Activated B cell treated with CpG ODN at 0.5 μM for 24 hours (primary cell): Measurements from ENCODE around the gene PNLIPRP2. TPM values are rescaled to one million over a fixed set of nuclear protein-coding genes. Genes with fewer than 3 reads are reported as not detected.

Source experiments
- ATAC-seq: fragments of 200-7000 bp; cut with Tn5 transposase; one replicate; pipeline ENCODE4 v1.10.0; 2021; ENCODE audit warnings: low read depth, mild to moderate bottlenecking, moderate library complexity
- CTCF ChIA-PET: fragments of 350-600 bp; sonication (Branson Sonifier 250); formaldehyde crosslinking; loops from one replicate; lab custom pipeline; 2021; ENCODE audit warnings: antibody characterized with exemption; lab: Charles Lee
- POLR2A ChIA-PET: fragments of 350-600 bp; sonication (Branson Sonifier 250); formaldehyde crosslinking; loops from one replicate; lab custom pipeline; 2021; ENCODE audit warnings: antibody characterized with exemption; lab: Charles Lee
- DNase-seq: peaks from one replicate; pipeline ENCODE4 v3.0.0; 2022
- H3K27ac Mint-ChIP-seq: one replicate; pipeline ENCODE4 v1.8.0; 2020; ENCODE audit warnings: mixed read lengths
- H3K27me3 Mint-ChIP-seq: one replicate; pipeline ENCODE4 v1.8.0; 2021; ENCODE audit warnings: mixed read lengths
- H3K36me3 Mint-ChIP-seq: one replicate; pipeline ENCODE4 v1.8.0; 2021; ENCODE audit warnings: low read depth, mixed read lengths
- H3K4me1 Mint-ChIP-seq: one replicate; pipeline ENCODE4 v1.8.0; 2021; ENCODE audit warnings: mixed read lengths
- H3K4me3 Mint-ChIP-seq: one replicate; pipeline ENCODE4 v1.8.0; 2020; ENCODE audit warnings: mild to moderate bottlenecking, mixed read lengths
- H3K9me3 Mint-ChIP-seq: one replicate; pipeline ENCODE4 v1.8.0; 2020; ENCODE audit warnings: mixed read lengths
- CTCF ChIP-seq: fragments of 200-600 bp; IDR thresholded peaks from one replicate; pipeline ENCODE4 v1.8.0; 2022; ENCODE audit warnings: antibody characterized with exemption, mild to moderate bottlenecking
- intact Hi-C: fragments of 100-400 bp; cut with micrococcal nuclease; formaldehyde crosslinking; loops from one replicate; pipeline ENCODE4 v1.15.1; 2024
- total RNA-seq: library from RNA; stranded (reverse); gene quantifications from 2 replicates; pipeline ENCODE4 v1.2.3, GENCODE V29; 2022

The PNLIPRP2 gene
- total RNA-seq, 1 donor from 2014 or later: not detected

- ChIA-PET POLR2A (no interaction called here), CTCF (no interaction called here)
- no peaks in the 10 kb centered on the region for H3K27me3 Mint-ChIP-seq
- H3K9me3 Mint-ChIP-seq: no peaks in the 10 kb centered on the region
- TF ChIP-seq CTCF: no peak
- H3K4me3 Mint-ChIP-seq: no peak overlapping the region
- no peaks in the 10 kb centered on the region for H3K4me1 Mint-ChIP-seq
- ATAC-seq (no peak), DNase-seq (no peak)
- no peak overlapping the region for H3K27ac Mint-ChIP-seq
- intact Hi-C loops: no loop called here
- H3K36me3 Mint-ChIP-seq: no peaks in the 10 kb centered on the region
Measured at GRCh38 chr10:116598329-116598728, 22.4 kb upstream of the PNLIPRP2 start.

- intact Hi-C loops: no loop called here
- Mint-ChIP-seq H3K4me3 (no peak overlapping the region), H3K27me3 (no peaks in the 10 kb centered on the region), H3K36me3 (no peaks in the 10 kb centered on the region), H3K4me1 (no peaks in the 10 kb centered on the region), H3K9me3 (no peaks in the 10 kb centered on the region), H3K27ac (no peak overlapping the region)
- ChIA-PET POLR2A (no interaction called here), CTCF (no interaction called here)
- TF ChIP-seq CTCF: no peak
- ATAC-seq: no peak
- DNase-seq: no peak
Measured at GRCh38 chr10:116599991-116600390, 20.8 kb upstream of the PNLIPRP2 start.

DNA sequence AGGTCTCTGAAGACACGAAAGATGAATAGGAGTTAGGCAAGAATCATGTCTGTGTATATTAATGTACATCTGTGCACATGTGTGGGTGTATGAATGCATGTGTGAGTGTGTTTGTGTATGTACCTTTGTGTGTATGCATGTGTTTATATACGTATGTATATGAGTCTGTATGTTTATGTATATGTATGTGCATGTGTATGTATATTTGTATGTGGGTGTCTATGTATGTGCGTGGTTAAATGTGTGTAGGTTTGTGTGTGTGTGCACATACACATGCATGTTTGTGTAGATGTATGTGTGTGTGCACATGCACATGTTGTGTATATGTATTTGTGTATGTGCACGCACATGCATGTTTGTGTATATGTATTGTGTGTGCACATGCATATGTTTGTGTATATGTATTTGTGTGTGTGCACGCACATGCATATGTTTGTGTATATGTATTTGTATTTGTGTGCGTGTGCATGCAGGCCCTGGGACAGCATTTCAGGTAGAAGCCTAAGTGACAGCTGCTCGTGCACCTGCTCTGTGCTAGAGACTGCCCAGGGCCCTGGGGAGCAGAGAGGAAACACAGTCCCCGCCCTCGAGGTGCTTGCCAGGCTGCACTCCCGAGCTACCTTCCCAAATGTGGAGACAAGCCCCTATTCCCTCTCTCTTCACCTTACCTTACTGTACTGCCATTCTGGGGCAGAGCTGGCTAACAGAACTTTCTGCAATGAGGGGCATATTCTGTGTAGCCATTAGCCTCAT is 17.9 kb upstream of the PNLIPRP2 start:
- Mint-ChIP-seq H3K4me3 (no peak overlapping the region), H3K27me3 (no peaks in the 10 kb centered on the region), H3K4me1 (no peaks in the 10 kb centered on the region), H3K9me3 (no peaks in the 10 kb centered on the region), H3K27ac (no peak overlapping the region), H3K36me3 (no peaks in the 10 kb centered on the region)
- intact Hi-C loops: no loop called here
- ChIA-PET CTCF (no interaction called here), POLR2A (no interaction called here)
- TF ChIP-seq CTCF: no peak
- ATAC-seq: no peak
- no peak for DNase-seq

- Mint-ChIP-seq H3K4me1 (no peaks in the 10 kb centered on the region), H3K27me3 (peaks cover 5% of the 10 kb centered on the region), H3K9me3 (no peaks in the 10 kb centered on the region), H3K36me3 (no peaks in the 10 kb centered on the region), H3K27ac (no peak overlapping the region), H3K4me3 (no peak overlapping the region)
- no peak for TF ChIP-seq CTCF
- ATAC-seq (no peak), DNase-seq (no peak)
- ChIA-PET POLR2A (no interaction called here), CTCF (no interaction called here)
- intact Hi-C loops: no loop called here
Measured at GRCh38 chr10:116606061-116606483, 14.7 kb upstream of the PNLIPRP2 start.

- H3K36me3 Mint-ChIP-seq: no peaks in the 10 kb centered on the region
- CTCF ChIA-PET: no interaction called here
- no peak overlapping the region for H3K4me3 Mint-ChIP-seq
Measured at GRCh38 chr10:116607336-116607735, 13.4 kb upstream of the PNLIPRP2 start.

More at GRCh38 chr10:116607336-116607735, 13.4 kb upstream of the PNLIPRP2 start:
- TF ChIP-seq CTCF: no peak
- intact Hi-C loops: no loop called here
- ATAC-seq (no peak), DNase-seq (no peak)
- Mint-ChIP-seq H3K27ac (no peak overlapping the region), H3K9me3 (no peaks in the 10 kb centered on the region), H3K4me1 (no peaks in the 10 kb centered on the region), H3K27me3 (peaks cover 5% of the 10 kb centered on the region)
- POLR2A ChIA-PET: no interaction called here
